Fibroblast of lung (primary cell): ENCODE measurements around the gene LRFN2.

Experiments
- CTCF ChIP-seq, 2 donors: IDR thresholded peaks in 1 of 2; conservative IDR thresholded peaks in 1 of 2; 1 replicate in 1 of 2; 2 replicates in 1 of 2; pipeline ENCODE4 v1.5.1; 2011 to 2012; ENCODE audit warnings: low read length in 2 of 2, control low read depth in 1 of 2, inconsistent platforms in 1 of 2, low read depth in 1 of 2, mild to moderate bottlenecking in 1 of 2
- EZH2 ChIP-seq: IDR thresholded peaks from 2 replicates; pipeline ENCODE4 v1.5.1; 2012; ENCODE audit warnings: low read length, control low read depth, mild to moderate bottlenecking; ENCODE audit errors: missing control alignments

DNA sequence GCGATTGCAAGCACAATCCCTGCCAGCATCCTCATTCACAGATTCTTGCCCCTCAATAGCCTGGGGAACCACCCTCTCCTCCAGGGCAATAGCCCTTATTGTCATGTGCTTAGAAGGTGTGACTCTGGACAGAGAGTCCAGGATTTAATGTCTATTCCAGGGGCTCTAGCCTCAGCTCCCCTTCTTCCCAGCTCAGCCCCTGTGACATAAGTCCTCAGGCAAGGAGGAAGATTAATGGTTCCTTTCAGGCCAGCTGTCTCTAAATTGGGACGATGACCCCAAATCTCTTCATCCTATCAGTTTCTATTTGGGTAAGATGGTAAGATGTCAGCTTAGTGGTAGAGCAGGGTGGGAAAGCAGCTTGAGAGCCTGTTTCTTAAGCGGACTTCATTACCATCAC is 8.1 kb downstream of the LRFN2 start:
- TF ChIP-seq CTCF (conservative IDR thresholded peaks at IDR 0.05 in 1 of 2, IDR thresholded peaks at IDR 0.05 in 1 of 2; ENCODE audit: low read depth in 1 of 2, low read length in 2 of 2) (no peak), EZH2 (no peak)
